K562 (cell line): ENCODE data around the gene ZNF791.

Experiments
- HDAC2 ChIP-seq: fragments of 450-650 bp; IDR thresholded peaks from 2 replicates; pipeline ENCODE4 v1.6.1; 2016; ENCODE audit warnings: mild to moderate bottlenecking
- MXI1 ChIP-seq: IDR thresholded peaks from 2 replicates; pipeline ENCODE4 v1.6.1; 2011; ENCODE audit warnings: low read depth, mild to moderate bottlenecking, improper control_type of control experiment, low read length
- SP1 ChIP-seq: sonication (generic); formaldehyde crosslinking; IDR thresholded peaks from 2 replicates; pipeline ENCODE4 v1.8.1; 2022; ENCODE audit warnings: mild to moderate bottlenecking, missing genetic modification reagents
- ZNF24 ChIP-seq: fragments of 450-650 bp; IDR thresholded peaks from 2 replicates; pipeline ENCODE4 v1.6.1; 2016
- TF ChIP-seq, protein P1 (sequence below), 3 experiments: IDR thresholded peaks in 2 of 3; conservative IDR thresholded peaks in 1 of 3; 2 replicates each; pipeline ENCODE4 v1.5.1; 2011 to 2012; ENCODE audit warnings: low read length in 3 of 3, mild to moderate bottlenecking in 3 of 3, control low read depth in 2 of 3, improper control_type of control experiment in 1 of 3, inconsistent platforms in 1 of 3, low read depth in 1 of 3, mixed read lengths in 1 of 3, moderate library complexity in 1 of 3; ENCODE audit not compliant: insufficient read depth in 2 of 3
- TF ChIP-seq, protein P2 (sequence below): sonication (generic); formaldehyde crosslinking; IDR thresholded peaks from 2 replicates; pipeline ENCODE4 v1.9.0; 2022; ENCODE audit warnings: mild to moderate bottlenecking, missing genetic modification reagents

- TF ChIP-seq MXI1, result no peak
- TF ChIP-seq, protein P1, sequence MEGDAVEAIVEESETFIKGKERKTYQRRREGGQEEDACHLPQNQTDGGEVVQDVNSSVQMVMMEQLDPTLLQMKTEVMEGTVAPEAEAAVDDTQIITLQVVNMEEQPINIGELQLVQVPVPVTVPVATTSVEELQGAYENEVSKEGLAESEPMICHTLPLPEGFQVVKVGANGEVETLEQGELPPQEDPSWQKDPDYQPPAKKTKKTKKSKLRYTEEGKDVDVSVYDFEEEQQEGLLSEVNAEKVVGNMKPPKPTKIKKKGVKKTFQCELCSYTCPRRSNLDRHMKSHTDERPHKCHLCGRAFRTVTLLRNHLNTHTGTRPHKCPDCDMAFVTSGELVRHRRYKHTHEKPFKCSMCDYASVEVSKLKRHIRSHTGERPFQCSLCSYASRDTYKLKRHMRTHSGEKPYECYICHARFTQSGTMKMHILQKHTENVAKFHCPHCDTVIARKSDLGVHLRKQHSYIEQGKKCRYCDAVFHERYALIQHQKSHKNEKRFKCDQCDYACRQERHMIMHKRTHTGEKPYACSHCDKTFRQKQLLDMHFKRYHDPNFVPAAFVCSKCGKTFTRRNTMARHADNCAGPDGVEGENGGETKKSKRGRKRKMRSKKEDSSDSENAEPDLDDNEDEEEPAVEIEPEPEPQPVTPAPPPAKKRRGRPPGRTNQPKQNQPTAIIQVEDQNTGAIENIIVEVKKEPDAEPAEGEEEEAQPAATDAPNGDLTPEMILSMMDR (IDR thresholded peaks at IDR 0.05 in 2 of 3, conservative IDR thresholded peaks at IDR 0.05 in 1 of 3; ENCODE audit: insufficient read depth in 2 of 3, low read depth in 1 of 3, low read length in 3 of 3), result no peak
- TF ChIP-seq, protein P2, sequence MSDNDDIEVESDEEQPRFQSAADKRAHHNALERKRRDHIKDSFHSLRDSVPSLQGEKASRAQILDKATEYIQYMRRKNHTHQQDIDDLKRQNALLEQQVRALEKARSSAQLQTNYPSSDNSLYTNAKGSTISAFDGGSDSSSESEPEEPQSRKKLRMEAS (CRISPR knock-in tag), result no peak
- no peak for TF ChIP-seq SP1 (CRISPR knock-in tag)
- TF ChIP-seq HDAC2, result no peak
- TF ChIP-seq ZNF24, result peak; percentile 38; the same call in 1 of the 2 replicates
These were observed 17.6 kb downstream of the ZNF791 start for GRCh38 chr19:12628040-12629022.
